ENCODE results near the gene MAPK10. TPM values are rescaled to one million over a fixed set of nuclear protein-coding genes. Genes with fewer than 3 reads are reported as not detected.

MAPK10 gene
- total RNA-seq, 4 donors from 2014 or later, result 2.0 to 16.8 (median 4.1) TPM

GRCh38 chr4:86006057-86006456 lies 353.8 kb downstream of the MAPK10 start:
- H3K36me3 ChIP-seq, result no peaks in the 10 kb centered on the region
- TF ChIP-seq EP300 (IDR thresholded peaks at IDR 0.05) (no peak), POLR2A (IDR thresholded peaks at IDR 0.05) (no peak), CTCF (IDR thresholded peaks at IDR 0.05) (no peak), POLR2AphosphoS5 (IDR thresholded peaks at IDR 0.05) (no peak)
- no peak for DNase-seq (ENCODE audit: low spot score in 2 of 2)

GRCh38 chr4:86004030-86004429 lies 355.8 kb downstream of the MAPK10 start:
- Histone ChIP-seq H3K4me1 (no peaks in the 10 kb centered on the region), H3K4me3 (no peak overlapping the region), H3K27me3 (no peaks in the 10 kb centered on the region), H3K36me3 (no peaks in the 10 kb centered on the region), H3K27ac (no peak overlapping the region), H3K9me3 (no peaks in the 10 kb centered on the region)
- TF ChIP-seq POLR2AphosphoS5 (IDR thresholded peaks at IDR 0.05) (no peak), EP300 (IDR thresholded peaks at IDR 0.05) (no peak), CTCF (IDR thresholded peaks at IDR 0.05) (no peak), POLR2A (IDR thresholded peaks at IDR 0.05) (no peak)
- no peak for DNase-seq (ENCODE audit: low spot score in 2 of 2)
- 72% methylated on average over 2 of the region's 2 CpGs for WGBS

More at GRCh38 chr4:86006057-86006456, 353.8 kb downstream of the MAPK10 start:
- no peak overlapping the region for H3K4me3 ChIP-seq
- H3K27me3 ChIP-seq, result no peaks in the 10 kb centered on the region
- H3K4me1 ChIP-seq, result no peaks in the 10 kb centered on the region
- no peaks in the 10 kb centered on the region for H3K9me3 ChIP-seq
- H3K27ac ChIP-seq, result no peak overlapping the region

GRCh38 chr4:86001591-86001990 lies 358.3 kb downstream of the MAPK10 start:
- DNase-seq (ENCODE audit: low spot score in 2 of 2), result no peak
- no peaks in the 10 kb centered on the region for H3K36me3 ChIP-seq
- no peaks in the 10 kb centered on the region for H3K4me1 ChIP-seq
- no peak overlapping the region for H3K4me3 ChIP-seq
- TF ChIP-seq EP300 (IDR thresholded peaks at IDR 0.05), result no peak
- TF ChIP-seq POLR2A (IDR thresholded peaks at IDR 0.05), result no peak
- H3K9me3 ChIP-seq, result no peaks in the 10 kb centered on the region
- 93% methylated on average over 2 of the region's 2 CpGs for WGBS
- no peak overlapping the region for H3K27ac ChIP-seq
- H3K27me3 ChIP-seq, result no peaks in the 10 kb centered on the region

- Histone ChIP-seq H3K4me1 (no peaks in the 10 kb centered on the region), H3K36me3 (peaks cover 15% of the 10 kb centered on the region), H3K4me3 (no peak overlapping the region), H3K27me3 (no peaks in the 10 kb centered on the region), H3K27ac (no peak overlapping the region), H3K9me3 (no peaks in the 10 kb centered on the region)
- WGBS, result 92% methylated on average over 6 of the region's 6 CpGs
- DNase-seq (ENCODE audit: low spot score in 2 of 2), result no peak
- TF ChIP-seq POLR2AphosphoS5 (IDR thresholded peaks at IDR 0.05) (no peak), EP300 (IDR thresholded peaks at IDR 0.05) (no peak), POLR2A (IDR thresholded peaks at IDR 0.05) (no peak), CTCF (IDR thresholded peaks at IDR 0.05) (no peak)
Observed at GRCh38 chr4:85995361-85995760, 364.5 kb downstream of the MAPK10 start.

GRCh38 chr4:85994576-85994975 lies 365.3 kb downstream of the MAPK10 start:
- no peak for DNase-seq (ENCODE audit: low spot score in 2 of 2)
- Histone ChIP-seq H3K9me3 (no peaks in the 10 kb centered on the region), H3K36me3 (peaks cover 15% of the 10 kb centered on the region), H3K4me3 (no peak overlapping the region), H3K4me1 (no peaks in the 10 kb centered on the region), H3K27ac (no peak overlapping the region), H3K27me3 (no peaks in the 10 kb centered on the region)
- TF ChIP-seq CTCF (IDR thresholded peaks at IDR 0.05), result no peak
- TF ChIP-seq POLR2A (IDR thresholded peaks at IDR 0.05), result no peak
- no peak for TF ChIP-seq POLR2AphosphoS5 (IDR thresholded peaks at IDR 0.05)

GRCh38 chr4:85993641-85994040 lies 366.2 kb downstream of the MAPK10 start:
- Histone ChIP-seq H3K9me3 (no peaks in the 10 kb centered on the region), H3K27ac (no peak overlapping the region), H3K36me3 (peaks cover 15% of the 10 kb centered on the region), H3K4me1 (no peaks in the 10 kb centered on the region), H3K4me3 (no peak overlapping the region), H3K27me3 (no peaks in the 10 kb centered on the region)
- TF ChIP-seq POLR2AphosphoS5 (IDR thresholded peaks at IDR 0.05), result no peak
- no peak for TF ChIP-seq EP300 (IDR thresholded peaks at IDR 0.05)
- no peak for TF ChIP-seq POLR2A (IDR thresholded peaks at IDR 0.05)
- no peak for TF ChIP-seq CTCF (IDR thresholded peaks at IDR 0.05)
- no peak for DNase-seq (ENCODE audit: low spot score in 2 of 2)
- 89% methylated on average over 2 of the region's 2 CpGs for WGBS
